ENCODE results near the gene MRPL44.

The MRPL44 gene

GRCh38 chr2:223941579-223942277, 15.5 kb upstream of the MRPL44 start:
- Histone ChIP-seq H4K20me1 (peaks cover 2 to 47% (median 25%) of the 10 kb centered on the region in 11 experiments; a peak in 18 of 22 replicates), H3K36me3 (peaks cover 14 to 39% (median 21%) of the 10 kb centered on the region in 11 experiments; a peak in 18 of 22 replicates), H3K4me3 (no peak overlapping the region), H3K4me2 (peak overlapping the region in 2 of 11 experiments; percentile 44 to 54; a peak in 3 of 22 replicates), H3K9me3 (replicated peaks in 1 of 11) (peaks cover 19 to 33% (median 28%) of the 10 kb centered on the region in 11 experiments), H3K27ac (no peak overlapping the region), H3K27me3 (no peaks in the 10 kb centered on the region), H3K9ac (no peak overlapping the region), H3K4me1 (peaks cover 16 to 66% (median 23%) of the 10 kb centered on the region in 10 experiments)
- TF ChIP-seq Cebpa-rat (IDR thresholded peaks at IDR 0.05) = no peak

GRCh38 chr2:223943135-223943534, 14.1 kb upstream of the MRPL44 start:
- Histone ChIP-seq H3K36me3 (peaks cover 14 to 39% (median 21%) of the 10 kb centered on the region in 11 experiments; a peak in 18 of 22 replicates), H3K27ac (peak overlapping the region in 1 of 11 experiments; percentile 89; a peak in 1 of 22 replicates), H4K20me1 (peaks cover 0 to 33% (median 16%) of the 10 kb centered on the region in 11 experiments; a peak in 16 of 22 replicates), H3K4me1 (peaks cover 16 to 52% (median 23%) of the 10 kb centered on the region in 10 experiments), H3K9ac (peak overlapping the region in 5 of 11 experiments; percentile 88 to 99 (median 96); a peak in 8 of 22 replicates), H3K4me3 (peak overlapping the region in 9 of 10 experiments; percentile 91 to 100 (median 98); a peak in 16 of 20 replicates), H3K27me3 (no peaks in the 10 kb centered on the region), H3K4me2 (peak overlapping the region; percentile 84 to 97 (median 91)), H3K9me3 (replicated peaks in 1 of 11) (peaks cover 19 to 33% (median 27%) of the 10 kb centered on the region in 11 experiments)
- TF ChIP-seq Cebpa-rat (IDR thresholded peaks at IDR 0.05) = no peak

- peaks cover 0 to 29% (median 16%) of the 10 kb centered on the region in 11 experiments; a peak in 15 of 22 replicates for H4K20me1 ChIP-seq
- TF ChIP-seq Cebpa-rat (IDR thresholded peaks at IDR 0.05) = no peak
- H3K27me3 ChIP-seq = no peaks in the 10 kb centered on the region
- H3K4me2 ChIP-seq = peak overlapping the region; percentile 84 to 97 (median 91)
- peaks cover 16 to 48% (median 23%) of the 10 kb centered on the region in 10 experiments for H3K4me1 ChIP-seq
- H3K9ac ChIP-seq = peak overlapping the region; percentile 88 to 99 (median 95); a peak in 21 of 22 replicates
- H3K9me3 ChIP-seq (replicated peaks in 1 of 11) = peaks cover 19 to 32% (median 27%) of the 10 kb centered on the region in 11 experiments
- H3K4me3 ChIP-seq = peak overlapping the region; percentile 91 to 100 (median 98)
- H3K36me3 ChIP-seq = peaks cover 14 to 34% (median 20%) of the 10 kb centered on the region in 11 experiments; a peak in 18 of 22 replicates
- H3K27ac ChIP-seq = peak overlapping the region in 2 of 11 experiments; percentile 89 to 90; a peak in 4 of 22 replicates
Observed at GRCh38 chr2:223943561-223944008, 13.7 kb upstream of the MRPL44 start.

GRCh38 chr2:223944166-223944702, 13.0 kb upstream of the MRPL44 start:
- Histone ChIP-seq H3K4me1 (peaks cover 16 to 42% (median 22%) of the 10 kb centered on the region in 10 experiments), H3K36me3 (peaks cover 10 to 28% (median 13%) of the 10 kb centered on the region in 11 experiments; a peak in 17 of 22 replicates), H3K27me3 (no peaks in the 10 kb centered on the region)

GRCh38 chr2:223944703-223945531, 12.3 kb upstream of the MRPL44 start, which contains the start of gene WDFY1:
TSS of gene WDFY1 (minus strand) at chr2:223945335. CDS start at chr2:223945284, 51 bp downstream.
- Histone ChIP-seq H4K20me1 (peaks cover 0 to 27% (median 16%) of the 10 kb centered on the region in 11 experiments; a peak in 15 of 22 replicates), H3K4me3 (peak within 1 kb of the TSS; percentile 91 to 100 (median 98)), H3K27me3 (no peaks in the 10 kb centered on the region), H3K36me3 (peaks cover 4 to 22% (median 7%) of the 10 kb centered on the region in 11 experiments; a peak in 14 of 22 replicates), H3K9me3 (replicated peaks in 1 of 11) (peaks cover 7 to 20% (median 13%) of the 10 kb centered on the region in 11 experiments; a peak in 21 of 22 replicates), H3K4me2 (peak within 1 kb of the TSS; percentile 84 to 97 (median 91)), H3K4me1 (peaks cover 16 to 35% (median 20%) of the 10 kb centered on the region in 10 experiments), H3K9ac (peak within 1 kb of the TSS; percentile 88 to 99 (median 95)), H3K27ac (peak within 1 kb of the TSS; percentile 84 to 96 (median 91))
- no peak for TF ChIP-seq Cebpa-rat (IDR thresholded peaks at IDR 0.05)

More at GRCh38 chr2:223944166-223944702, 13.0 kb upstream of the MRPL44 start:
- peaks cover 14 to 27% (median 20%) of the 10 kb centered on the region in 11 experiments for H3K9me3 ChIP-seq (replicated peaks in 1 of 11)
- H4K20me1 ChIP-seq = peaks cover 0 to 27% (median 16%) of the 10 kb centered on the region in 11 experiments; a peak in 15 of 22 replicates
- peak overlapping the region; percentile 91 to 100 (median 98) for H3K4me3 ChIP-seq
- peak overlapping the region; percentile 88 to 99 (median 95) for H3K9ac ChIP-seq
- H3K27ac ChIP-seq = peak overlapping the region; percentile 84 to 96 (median 91)
- H3K4me2 ChIP-seq = peak overlapping the region; percentile 84 to 97 (median 91)
- no peak for TF ChIP-seq Cebpa-rat (IDR thresholded peaks at IDR 0.05)

GRCh38 chr2:223945755-223946154, 11.5 kb upstream of the MRPL44 start:
- peak overlapping the region; percentile 40 to 97 (median 55); a peak in 20 of 22 replicates for H3K4me2 ChIP-seq
- H3K9ac ChIP-seq = no peak overlapping the region; a peak in 1 of 22 replicates
- no peaks in the 10 kb centered on the region for H3K27me3 ChIP-seq
- peak overlapping the region in 1 of 11 experiments; percentile 89; a peak in 1 of 22 replicates for H3K27ac ChIP-seq
- H3K9me3 ChIP-seq (replicated peaks in 1 of 11) = peaks cover 0 to 12% (median 5%) of the 10 kb centered on the region in 11 experiments; a peak in 9 of 22 replicates
- peaks cover 0 to 13% (median 0%) of the 10 kb centered on the region in 11 experiments; a peak in 8 of 22 replicates for H3K36me3 ChIP-seq
- H4K20me1 ChIP-seq = peaks cover 0 to 27% (median 16%) of the 10 kb centered on the region in 11 experiments; a peak in 15 of 22 replicates
- TF ChIP-seq Cebpa-rat (IDR thresholded peaks at IDR 0.05) = no peak
- peak overlapping the region in 7 of 10 experiments; percentile 91 to 100 (median 97); a peak in 8 of 20 replicates for H3K4me3 ChIP-seq
- peaks cover 16 to 30% (median 20%) of the 10 kb centered on the region in 10 experiments for H3K4me1 ChIP-seq

- no peaks in the 10 kb centered on the region for H3K27me3 ChIP-seq
- no peak overlapping the region for H3K4me3 ChIP-seq
- peaks cover 16 to 22% (median 20%) of the 10 kb centered on the region in 10 experiments for H3K4me1 ChIP-seq
- no peak overlapping the region for H3K4me2 ChIP-seq
- no peak overlapping the region for H3K9ac ChIP-seq
- peaks cover 0 to 18% (median 13%) of the 10 kb centered on the region in 11 experiments; a peak in 13 of 22 replicates for H4K20me1 ChIP-seq
- no peak overlapping the region for H3K27ac ChIP-seq
- no peaks in the 10 kb centered on the region for H3K9me3 ChIP-seq (replicated peaks in 1 of 11)
- no peaks in the 10 kb centered on the region; a peak in 1 of 22 replicates for H3K36me3 ChIP-seq
- TF ChIP-seq Cebpa-rat (IDR thresholded peaks at IDR 0.05) = no peak
Observed at GRCh38 chr2:223947711-223948205, 9.5 kb upstream of the MRPL44 start.
